ENCODE measurements around the gene VARS1.

- TF ChIP-seq CTCF (IDR thresholded peaks at IDR 0.05; ENCODE audit: low read depth, low read length, poor library complexity, severe bottlenecking): no peak
- no peak for TF ChIP-seq EZH2phosphoT487 (IDR thresholded peaks at IDR 0.05; ENCODE audit: borderline replicate concordance, low read length)
Observed at GRCh38 chr6:31765559-31765909, 30.0 kb downstream of the VARS1 start.

All from DOHH2 (cell line).